IPS DF 4.7 (cell line): ENCODE data around the gene TMEM238.

Source experiments
- DNase-seq: peaks from one replicate; pipeline ENCODE4 v3.0.0-alpha.2; 2013; ENCODE audit warnings: low spot score; ENCODE audit errors: extremely low read depth

Gene TMEM238

GRCh38 chr19:55358943-55359908, 24.9 kb downstream of the TMEM238 start:
- no peak for DNase-seq

DNA sequence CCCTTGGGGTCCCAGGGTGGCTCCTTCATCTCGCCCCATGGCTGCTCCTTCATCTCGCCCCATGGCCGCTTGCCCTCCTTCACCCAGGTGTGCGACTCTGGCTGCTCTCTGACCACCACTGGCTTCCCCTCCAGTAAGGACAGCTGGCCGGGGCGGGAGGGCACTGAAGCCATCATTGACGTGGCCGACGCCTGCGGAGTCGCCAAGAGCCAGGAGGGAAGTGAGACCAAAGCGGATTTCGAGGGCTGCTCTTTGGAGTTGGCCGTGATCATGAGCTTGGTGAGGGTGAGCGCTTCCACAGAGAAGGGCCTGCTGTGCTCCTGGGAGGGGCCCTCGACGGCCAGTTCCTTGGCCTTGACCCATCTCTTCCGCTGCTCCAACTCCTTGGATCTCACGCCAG, 25.6 kb downstream of the TMEM238 start:
- DNase-seq: no peak

DNA sequence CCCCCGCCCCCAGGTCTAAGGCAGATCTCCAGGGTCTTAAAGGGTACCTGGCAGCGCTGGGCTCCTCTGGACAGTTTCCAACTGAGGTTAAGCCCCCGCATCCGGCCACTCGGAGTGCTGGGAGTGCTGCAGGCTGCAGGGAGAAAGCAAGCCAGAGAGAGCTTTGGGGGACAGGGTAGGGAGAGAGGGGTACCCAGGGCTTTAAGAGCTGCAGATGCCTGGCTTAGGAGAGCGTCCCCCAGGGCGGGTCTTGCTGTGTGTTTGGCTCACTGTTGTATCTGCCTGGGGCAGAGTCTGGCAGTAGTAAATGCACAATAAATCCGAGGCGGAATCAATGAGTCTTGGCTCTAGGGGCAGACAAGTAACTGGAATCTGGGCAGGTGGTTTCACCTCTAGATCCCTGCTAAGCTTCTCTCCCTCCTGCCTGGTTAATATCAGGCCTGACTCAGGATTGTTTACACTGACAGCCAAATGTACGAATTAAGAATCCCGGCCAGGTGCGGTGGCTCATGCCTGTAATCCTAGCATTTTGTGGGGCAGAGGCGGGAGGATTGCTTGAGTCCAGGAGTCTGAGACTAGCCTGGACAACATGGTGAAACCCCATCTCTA, 28.8 kb downstream of the TMEM238 start:
- no peak for DNase-seq

DNA sequence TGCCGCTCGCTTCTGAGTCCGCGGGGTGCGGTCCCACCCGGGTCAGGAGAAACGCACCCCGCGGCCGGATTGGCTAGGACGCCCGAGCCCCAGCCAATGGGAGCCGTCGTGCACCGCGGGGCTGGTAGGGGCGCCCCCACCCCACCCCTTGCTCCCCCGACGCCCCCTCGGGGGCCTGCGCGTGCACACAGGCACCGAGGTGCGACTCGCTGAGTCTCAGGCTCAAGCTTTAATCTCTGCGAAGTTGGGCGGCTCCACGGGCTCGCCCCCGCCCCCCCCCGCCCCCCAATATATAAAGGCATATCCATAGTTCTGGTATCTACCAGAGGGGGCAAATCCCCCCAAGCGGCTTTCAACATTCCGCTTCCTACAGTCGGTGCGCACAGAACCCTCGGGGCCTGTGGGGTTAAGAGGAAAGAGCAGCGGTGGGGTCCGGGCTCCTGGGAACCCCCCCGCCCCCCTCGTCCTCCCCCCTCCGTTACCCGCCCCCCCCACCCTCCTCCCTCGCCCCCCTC, 29.3 kb downstream of the TMEM238 start, which contains the start of gene COX6B2:
Gene COX6B2 (minus strand): TSS at position 22 of the 515 bp plus-strand sequence. CDS start 198 bp downstream, outside the sequence.
- no peak for DNase-seq

GRCh38 chr19:55353803-55354697, 30.0 kb downstream of the TMEM238 start:
- DNase-seq: no peak

- no peak for DNase-seq
These were observed 30.7 kb downstream of the TMEM238 start for GRCh38 chr19:55353356-55353802.

GRCh38 chr19:55352549-55353145, 31.4 kb downstream of the TMEM238 start:
- DNase-seq: no peak

DNA sequence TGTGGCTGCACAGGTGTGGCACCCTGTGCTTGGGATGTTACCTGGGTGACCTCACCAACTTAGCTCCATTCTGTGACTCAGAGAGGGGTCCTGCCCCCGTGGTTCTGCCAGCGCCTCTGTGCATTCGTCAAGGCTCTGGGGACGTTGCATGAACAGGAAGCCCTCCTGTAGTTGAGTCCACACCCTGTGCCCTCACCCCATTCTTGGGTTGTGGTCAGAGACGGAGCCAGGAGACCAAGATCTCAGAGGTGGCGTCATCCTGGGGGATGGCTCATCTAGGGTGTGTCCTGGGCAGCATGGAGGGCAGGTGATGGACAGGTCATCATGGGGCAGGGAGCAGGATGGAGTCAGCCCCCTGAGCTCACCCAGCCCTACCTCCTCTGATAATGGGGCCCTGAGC, 32.1 kb downstream of the TMEM238 start:
- no peak for DNase-seq

DNA sequence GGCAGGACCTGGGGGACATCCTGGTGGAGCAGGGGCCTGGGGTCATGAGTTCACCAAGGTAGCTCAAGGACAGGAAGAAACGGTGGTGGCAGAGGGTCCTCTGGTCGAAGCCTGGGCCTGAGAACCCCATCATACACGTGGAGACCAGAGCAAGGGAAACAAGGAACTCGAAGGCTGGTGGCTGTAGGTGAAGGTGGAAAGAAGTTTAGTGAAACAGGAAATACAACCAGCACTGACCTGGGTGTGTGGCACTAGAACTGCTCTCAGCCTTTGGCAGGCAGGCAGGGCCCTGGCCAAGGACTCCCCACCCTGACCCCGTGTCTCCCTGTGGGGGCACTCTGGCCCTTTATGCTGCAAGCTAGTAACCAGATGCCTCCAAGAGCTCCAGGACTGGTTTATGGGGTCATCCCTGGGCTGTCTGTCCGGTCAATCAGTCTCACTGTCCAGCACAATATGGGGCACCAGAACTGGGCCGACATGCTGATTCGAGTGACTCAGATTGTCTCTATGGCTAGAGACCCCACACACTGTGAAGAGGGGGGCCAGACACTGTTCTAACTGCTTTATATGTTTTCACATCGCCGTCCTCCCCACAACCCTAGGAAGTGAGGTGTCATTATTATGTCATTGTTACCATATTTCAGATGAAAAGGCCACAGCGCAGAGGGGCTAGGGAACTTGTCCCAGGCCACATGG, 33.3 kb downstream of the TMEM238 start:
- DNase-seq: no peak

GRCh38 chr19:55348317-55349034, 35.6 kb downstream of the TMEM238 start:
- no peak for DNase-seq

DNA sequence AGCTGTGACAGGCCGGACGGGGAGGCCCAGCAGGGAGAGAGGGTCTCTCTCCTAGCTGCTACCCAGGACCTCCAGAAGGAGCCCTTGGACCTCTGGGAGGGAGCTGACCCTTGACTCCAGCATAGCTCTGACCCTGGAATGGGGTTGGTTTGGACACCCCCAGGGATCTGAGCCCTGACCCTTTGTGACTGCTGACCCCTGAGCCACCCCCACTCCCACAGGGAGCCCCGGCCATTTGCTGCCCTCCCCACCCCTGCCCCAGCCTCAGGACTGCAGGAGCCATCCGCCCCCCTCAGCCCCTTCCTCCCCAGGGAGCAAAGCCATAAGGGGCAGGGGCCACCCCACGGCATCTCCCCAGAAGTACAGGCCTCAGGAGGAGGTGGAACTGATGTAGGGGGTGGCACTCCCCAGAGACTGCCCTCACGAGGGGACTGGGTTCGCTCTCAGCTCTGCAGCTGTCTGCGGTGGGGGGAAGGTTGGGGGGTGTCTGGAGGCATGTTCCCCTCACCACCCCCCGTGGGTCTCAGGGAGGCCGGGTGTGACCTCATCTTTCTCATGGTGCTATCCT, 36.6 kb downstream of the TMEM238 start:
- DNase-seq: no peak

- no peak for DNase-seq
These were observed 37.2 kb downstream of the TMEM238 start for GRCh38 chr19:55346725-55347441.

DNA sequence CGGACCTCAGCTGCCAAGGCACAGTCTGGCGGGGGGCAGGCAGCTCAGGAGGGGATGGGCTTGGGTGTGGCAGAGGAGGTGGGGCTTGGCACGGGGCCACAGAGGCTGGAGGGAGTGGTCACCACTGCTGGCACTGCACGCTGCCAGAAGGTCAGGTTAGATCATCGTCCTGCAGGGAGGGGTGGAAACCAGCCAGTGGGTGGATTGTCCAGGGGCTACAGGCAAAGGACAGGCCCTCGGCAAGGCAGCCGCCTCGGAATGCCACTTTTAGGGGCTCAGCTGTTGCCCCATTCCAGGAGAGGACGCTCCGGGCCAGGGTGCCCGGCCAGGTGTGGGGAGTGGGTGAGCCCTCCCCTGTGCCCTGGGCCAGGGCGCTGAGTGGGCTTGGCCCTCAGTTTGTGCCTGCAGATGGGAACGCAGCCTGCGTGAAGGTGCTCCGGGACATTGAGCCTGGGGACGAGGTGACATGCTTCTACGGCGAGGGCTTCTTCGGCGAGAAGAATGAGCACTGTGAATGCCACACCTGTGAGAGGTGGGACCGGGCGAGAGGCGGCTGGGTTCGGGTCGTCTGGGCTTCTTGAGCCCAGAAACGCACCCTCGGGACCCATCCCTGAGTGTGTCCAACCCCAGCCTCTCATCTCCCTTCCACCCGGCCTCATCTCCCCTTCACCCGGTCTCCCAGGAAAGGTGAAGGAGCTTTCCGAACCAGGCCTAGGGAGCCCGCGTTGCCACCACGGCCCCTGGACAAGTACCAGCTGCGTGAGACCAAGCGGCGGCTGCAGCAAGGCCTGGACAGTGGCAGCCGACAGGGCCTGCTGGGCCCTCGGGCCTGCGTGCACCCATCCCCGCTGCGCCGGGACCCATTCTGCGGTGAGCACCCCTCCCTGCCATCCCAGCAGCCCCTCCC, 38.0 kb downstream of the TMEM238 start:
- DNase-seq: no peak

- DNase-seq: no peak
These were observed 38.8 kb downstream of the TMEM238 start for GRCh38 chr19:55345101-55345817.

DNA sequence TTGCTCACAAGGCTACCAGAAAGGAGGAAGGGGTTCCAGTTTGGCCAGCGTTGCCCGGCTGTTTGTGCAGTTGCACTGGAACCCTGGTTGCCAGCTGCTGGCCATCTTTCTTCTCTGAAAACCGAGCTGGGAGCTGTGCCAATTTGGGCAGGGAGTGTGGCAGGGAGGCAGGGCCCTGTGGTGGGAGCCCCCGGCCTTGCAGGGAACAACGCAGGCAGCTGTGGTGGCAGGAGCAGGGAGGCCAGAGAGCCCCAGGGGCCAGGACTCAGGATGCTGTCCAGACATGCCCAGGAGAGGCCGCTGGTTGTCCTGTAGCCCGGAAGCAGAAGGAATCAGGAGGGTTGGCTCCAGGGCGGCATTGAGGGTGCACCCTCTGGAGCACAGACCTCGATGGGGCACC, 39.6 kb downstream of the TMEM238 start:
- no peak for DNase-seq

- no peak for DNase-seq
These were observed 42.2 kb downstream of the TMEM238 start for GRCh38 chr19:55341595-55342531.
